Loucy (cell line): ENCODE results near the gene PPARGC1A.

Source experiments
- H2AFZ ChIP-seq: fragments of 200-600 bp; sonication (generic); 2 replicates; pipeline ENCODE4 v1.6.0; 2016; ENCODE audit warnings: antibody characterized with exemption, mild to moderate bottlenecking, low read length, moderate library complexity
- H3F3A ChIP-seq: fragments of 200-600 bp; 2 replicates; pipeline ENCODE4 v1.6.0; 2016; ENCODE audit warnings: antibody characterized with exemption, low read depth, mild to moderate bottlenecking
- H3K27me3 ChIP-seq: fragments of 200-600 bp; sonication (generic); 2 replicates; pipeline ENCODE4 v1.6.1; 2014; ENCODE audit warnings: low read length, mild to moderate bottlenecking; ENCODE audit not compliant: insufficient read depth, poor library complexity, severe bottlenecking
- H3K36me3 ChIP-seq: fragments of 200-600 bp; sonication (generic); 2 replicates; pipeline ENCODE4 v1.6.1; 2016; ENCODE audit warnings: low read length; ENCODE audit not compliant: insufficient read depth
- H3K4me1 ChIP-seq: fragments of 200-600 bp; sonication (generic); 2 replicates; pipeline ENCODE4 v1.5.1; 2014; ENCODE audit warnings: low read length, mild to moderate bottlenecking; ENCODE audit not compliant: insufficient read depth, poor library complexity, severe bottlenecking
- H3K4me2 ChIP-seq: fragments of 200-600 bp; sonication (generic); 2 replicates; pipeline ENCODE4 v1.6.0; 2014; ENCODE audit warnings: antibody characterized with exemption, low read length, low read depth, mild to moderate bottlenecking; ENCODE audit not compliant: poor library complexity, severe bottlenecking
- H3K4me3 ChIP-seq: fragments of 200-600 bp; sonication (generic); 2 replicates; pipeline ENCODE4 v1.5.1; 2014; ENCODE audit warnings: low read length, mild to moderate bottlenecking, mixed read lengths; ENCODE audit not compliant: poor library complexity, severe bottlenecking
- H3K79me2 ChIP-seq: fragments of 200-600 bp; sonication (generic); 2 replicates; pipeline ENCODE4 v1.6.1; 2014; ENCODE audit warnings: low read length; ENCODE audit not compliant: insufficient read depth
- H3K9ac ChIP-seq: fragments of 200-600 bp; sonication (generic); 2 replicates; pipeline ENCODE4 v1.6.0; 2014; ENCODE audit warnings: mild to moderate bottlenecking, low read depth, low read length, moderate library complexity; ENCODE audit not compliant: poor library complexity, severe bottlenecking
- H3K9me2 ChIP-seq: fragments of 200-600 bp; sonication (generic); replicated peaks from 2 replicates; pipeline ENCODE4 v1.6.1; 2016; ENCODE audit warnings: low read depth, low read length, mixed read lengths
- H3K9me3 ChIP-seq: fragments of 200-600 bp; sonication (generic); 2 replicates; pipeline ENCODE4 v1.6.1; 2014; ENCODE audit warnings: mild to moderate bottlenecking, antibody characterized with exemption, low read length, low read depth; ENCODE audit not compliant: insufficient read depth
- H4K20me1 ChIP-seq: fragments of 200-600 bp; sonication (generic); 2 replicates; pipeline ENCODE4 v1.6.0; 2014; ENCODE audit warnings: antibody characterized with exemption, low read length, mild to moderate bottlenecking; ENCODE audit not compliant: insufficient read depth, poor library complexity, severe bottlenecking
- EZH2phosphoT487 ChIP-seq: fragments of 200-600 bp; IDR thresholded peaks from 2 replicates; pipeline ENCODE4 v1.6.1; 2018; ENCODE audit warnings: antibody characterized with exemption, mild to moderate bottlenecking, moderate library complexity, borderline replicate concordance
- TF ChIP-seq, protein P1 (sequence below): fragments of 200-600 bp; sonication (generic); conservative IDR thresholded peaks from 2 replicates; pipeline ENCODE4 v1.5.1; 2014; ENCODE audit warnings: mild to moderate bottlenecking, antibody characterized with exemption, low read length

The PPARGC1A gene

GRCh38 chr4:23923141-23923540 is 33.3 kb upstream of the PPARGC1A start:
- Histone ChIP-seq H3F3A (no peaks in the 10 kb centered on the region), H3K9me3 (no peaks in the 10 kb centered on the region), H4K20me1 (no peaks in the 10 kb centered on the region), H3K36me3 (no peaks in the 10 kb centered on the region), H3K9me2 (no peaks in the 10 kb centered on the region), H2AFZ (no peak overlapping the region), H3K4me1 (no peaks in the 10 kb centered on the region), H3K4me3 (no peak overlapping the region), H3K27me3 (no peaks in the 10 kb centered on the region), H3K4me2 (no peak overlapping the region), H3K79me2 (no peaks in the 10 kb centered on the region), H3K9ac (no peak overlapping the region)
- TF ChIP-seq, protein P1, sequence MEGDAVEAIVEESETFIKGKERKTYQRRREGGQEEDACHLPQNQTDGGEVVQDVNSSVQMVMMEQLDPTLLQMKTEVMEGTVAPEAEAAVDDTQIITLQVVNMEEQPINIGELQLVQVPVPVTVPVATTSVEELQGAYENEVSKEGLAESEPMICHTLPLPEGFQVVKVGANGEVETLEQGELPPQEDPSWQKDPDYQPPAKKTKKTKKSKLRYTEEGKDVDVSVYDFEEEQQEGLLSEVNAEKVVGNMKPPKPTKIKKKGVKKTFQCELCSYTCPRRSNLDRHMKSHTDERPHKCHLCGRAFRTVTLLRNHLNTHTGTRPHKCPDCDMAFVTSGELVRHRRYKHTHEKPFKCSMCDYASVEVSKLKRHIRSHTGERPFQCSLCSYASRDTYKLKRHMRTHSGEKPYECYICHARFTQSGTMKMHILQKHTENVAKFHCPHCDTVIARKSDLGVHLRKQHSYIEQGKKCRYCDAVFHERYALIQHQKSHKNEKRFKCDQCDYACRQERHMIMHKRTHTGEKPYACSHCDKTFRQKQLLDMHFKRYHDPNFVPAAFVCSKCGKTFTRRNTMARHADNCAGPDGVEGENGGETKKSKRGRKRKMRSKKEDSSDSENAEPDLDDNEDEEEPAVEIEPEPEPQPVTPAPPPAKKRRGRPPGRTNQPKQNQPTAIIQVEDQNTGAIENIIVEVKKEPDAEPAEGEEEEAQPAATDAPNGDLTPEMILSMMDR, result no peak
- no peak for TF ChIP-seq EZH2phosphoT487

DNA sequence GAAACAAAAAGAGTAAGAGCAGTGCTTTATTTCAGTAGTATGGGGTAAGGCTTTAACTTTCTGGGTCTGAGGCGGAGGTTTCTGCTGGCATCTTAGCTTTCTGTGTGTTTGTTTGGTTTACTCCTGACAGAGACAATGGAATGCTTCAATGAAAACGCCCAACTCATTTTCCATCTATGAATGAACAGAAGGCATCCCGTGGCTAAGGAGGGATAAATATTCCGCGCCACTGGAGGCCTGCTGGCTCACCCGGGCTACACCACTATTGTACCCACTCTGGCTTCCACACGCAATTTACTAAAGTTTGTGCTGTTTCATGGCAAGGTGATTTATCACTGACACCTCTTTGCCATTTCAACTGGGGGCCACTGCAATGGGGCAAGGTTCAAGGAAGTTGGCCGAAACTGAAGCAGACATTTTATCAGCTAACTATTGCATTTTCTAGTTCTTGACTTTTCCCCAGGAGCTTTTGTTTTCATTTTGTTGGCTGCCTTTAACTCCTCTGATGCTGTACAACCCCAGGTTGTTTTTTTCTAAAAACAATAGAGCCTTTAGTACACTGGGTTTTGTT is 32.8 kb upstream of the PPARGC1A start:
- Histone ChIP-seq H3K4me2 (no peak overlapping the region), H3K36me3 (no peaks in the 10 kb centered on the region), H3K9me3 (no peaks in the 10 kb centered on the region), H3K9ac (no peak overlapping the region), H3K4me1 (no peaks in the 10 kb centered on the region), H4K20me1 (no peaks in the 10 kb centered on the region), H3K79me2 (no peaks in the 10 kb centered on the region), H3F3A (no peaks in the 10 kb centered on the region), H2AFZ (no peak overlapping the region), H3K4me3 (no peak overlapping the region), H3K27me3 (no peaks in the 10 kb centered on the region), H3K9me2 (no peaks in the 10 kb centered on the region)
- no peak for TF ChIP-seq EZH2phosphoT487
- TF ChIP-seq, protein P1, result no peak

GRCh38 chr4:23922013-23922412 is 32.2 kb upstream of the PPARGC1A start:
- Histone ChIP-seq H3K79me2 (no peaks in the 10 kb centered on the region), H3K9ac (no peak overlapping the region), H3K36me3 (no peaks in the 10 kb centered on the region), H4K20me1 (no peaks in the 10 kb centered on the region), H3K9me2 (no peaks in the 10 kb centered on the region), H3K4me3 (no peak overlapping the region), H3K4me2 (no peak overlapping the region), H3F3A (no peaks in the 10 kb centered on the region), H3K4me1 (no peaks in the 10 kb centered on the region), H2AFZ (no peak overlapping the region), H3K27me3 (no peaks in the 10 kb centered on the region), H3K9me3 (no peaks in the 10 kb centered on the region)
- TF ChIP-seq, protein P1, result no peak
- no peak for TF ChIP-seq EZH2phosphoT487
